Colonic mucosa (tissue), 4 donors: ENCODE results near the gene COLEC11. TPM values are rescaled to one million over a fixed set of nuclear protein-coding genes. Genes with fewer than 3 reads are reported as not detected.
A peak's percentile ranks its signal among the peaks of the same experiment; 100 is the strongest.

Experiments
- DNase-seq: peaks from one replicate; pipeline ENCODE4 v3.0.0-alpha.2; 2020
- H3K27ac ChIP-seq: fragments of 200-600 bp; one replicate; pipeline ENCODE4 v1.8.0; 2021
- H3K27me3 ChIP-seq: fragments of 200-600 bp; one replicate; pipeline ENCODE4 v1.8.0; 2021
- H3K36me3 ChIP-seq: fragments of 200-600 bp; one replicate; pipeline ENCODE4 v1.8.0; 2021
- H3K4me1 ChIP-seq: fragments of 200-600 bp; one replicate; pipeline ENCODE4 v1.8.0; 2021; ENCODE audit warnings: mild to moderate bottlenecking
- H3K4me3 ChIP-seq: fragments of 200-600 bp; one replicate; pipeline ENCODE4 v1.8.0; 2021
- H3K9ac ChIP-seq, 2 donors: one replicate each; pipeline ENCODE4 v1.7.0; 2013; ENCODE audit warnings: control low read depth in 2 of 2, low read depth in 2 of 2, low read length in 2 of 2
- H3K9me3 ChIP-seq: fragments of 200-600 bp; one replicate; pipeline ENCODE4 v1.8.0; 2021
- intact Hi-C: fragments of 100-400 bp; cut with DNase I; formaldehyde crosslinking; loops from one replicate; pipeline ENCODE4 v1.14.1; 2022
- total RNA-seq, 2 donors: library from RNA; stranded (reverse); fragmentation: NEBNext Ultra II Directional in 1 of 2; extraction: Animal tissue kit (Norgen Biotek cat#: 25700) in 1 of 2; gene quantifications; one replicate each; pipeline ENCODE4 v1.2.1, GENCODE V29; 2021
- TF ChIP-seq, protein P1 (sequence below): fragments of 200-600 bp; IDR thresholded peaks from one replicate; pipeline ENCODE4 v1.8.0; 2022; ENCODE audit warnings: antibody characterized with exemption, mild to moderate bottlenecking
- donor health status: healthy.
- donor health status: DM: no; HTN: no; CAD: no.
- donor health status: DM: no; HTN: no; CAD: no.

The COLEC11 gene
- total RNA-seq, 2 donors from 2014 or later: 0.47 to 0.80 TPM

DNA sequence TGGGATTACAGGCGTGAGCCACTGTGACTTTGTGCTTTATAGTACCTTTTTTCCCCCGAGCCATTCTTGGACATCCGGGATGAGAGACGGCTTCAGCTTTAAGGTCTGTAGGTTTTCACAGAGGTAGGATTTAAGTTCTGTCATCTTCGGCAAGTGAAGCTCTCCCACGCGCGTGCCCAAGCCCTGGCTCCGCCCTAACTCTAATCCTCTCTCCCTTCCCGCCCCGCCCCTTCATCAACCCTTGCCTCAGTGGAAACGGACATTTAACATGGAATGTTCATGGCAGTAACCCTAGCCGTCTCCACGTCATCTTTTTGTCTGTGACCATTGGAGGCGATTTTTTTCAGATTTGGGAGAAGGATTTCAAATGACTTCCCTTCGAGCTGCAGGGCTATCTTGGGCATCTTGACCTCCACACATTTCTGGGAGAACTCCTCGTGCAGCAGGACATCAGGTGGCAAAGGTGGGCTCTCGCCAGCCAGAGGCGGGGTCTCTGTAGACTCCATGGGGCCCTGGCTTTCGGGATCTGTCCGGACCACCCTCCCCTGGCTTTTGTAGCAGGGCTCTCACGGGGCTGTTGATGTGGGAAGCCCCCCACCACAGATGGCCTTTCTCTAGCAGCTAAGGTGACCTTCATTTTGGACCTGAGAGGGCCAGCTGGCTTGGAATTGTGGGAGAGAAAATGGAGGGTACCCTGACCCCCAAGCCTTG lies 6.8 kb downstream of the COLEC11 start:
- Histone ChIP-seq H3K9me3 (no peaks in the 10 kb centered on the region), H3K36me3 (no peaks in the 10 kb centered on the region), H3K9ac (no peak overlapping the region), H3K27ac (no peak overlapping the region), H3K4me3 (no peak overlapping the region), H3K27me3 (no peaks in the 10 kb centered on the region), H3K4me1 (no peaks in the 10 kb centered on the region)
- TF ChIP-seq, protein P1, sequence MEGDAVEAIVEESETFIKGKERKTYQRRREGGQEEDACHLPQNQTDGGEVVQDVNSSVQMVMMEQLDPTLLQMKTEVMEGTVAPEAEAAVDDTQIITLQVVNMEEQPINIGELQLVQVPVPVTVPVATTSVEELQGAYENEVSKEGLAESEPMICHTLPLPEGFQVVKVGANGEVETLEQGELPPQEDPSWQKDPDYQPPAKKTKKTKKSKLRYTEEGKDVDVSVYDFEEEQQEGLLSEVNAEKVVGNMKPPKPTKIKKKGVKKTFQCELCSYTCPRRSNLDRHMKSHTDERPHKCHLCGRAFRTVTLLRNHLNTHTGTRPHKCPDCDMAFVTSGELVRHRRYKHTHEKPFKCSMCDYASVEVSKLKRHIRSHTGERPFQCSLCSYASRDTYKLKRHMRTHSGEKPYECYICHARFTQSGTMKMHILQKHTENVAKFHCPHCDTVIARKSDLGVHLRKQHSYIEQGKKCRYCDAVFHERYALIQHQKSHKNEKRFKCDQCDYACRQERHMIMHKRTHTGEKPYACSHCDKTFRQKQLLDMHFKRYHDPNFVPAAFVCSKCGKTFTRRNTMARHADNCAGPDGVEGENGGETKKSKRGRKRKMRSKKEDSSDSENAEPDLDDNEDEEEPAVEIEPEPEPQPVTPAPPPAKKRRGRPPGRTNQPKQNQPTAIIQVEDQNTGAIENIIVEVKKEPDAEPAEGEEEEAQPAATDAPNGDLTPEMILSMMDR: no peak
- DNase-seq: no peak
- intact Hi-C loops: no loop called here

DNA sequence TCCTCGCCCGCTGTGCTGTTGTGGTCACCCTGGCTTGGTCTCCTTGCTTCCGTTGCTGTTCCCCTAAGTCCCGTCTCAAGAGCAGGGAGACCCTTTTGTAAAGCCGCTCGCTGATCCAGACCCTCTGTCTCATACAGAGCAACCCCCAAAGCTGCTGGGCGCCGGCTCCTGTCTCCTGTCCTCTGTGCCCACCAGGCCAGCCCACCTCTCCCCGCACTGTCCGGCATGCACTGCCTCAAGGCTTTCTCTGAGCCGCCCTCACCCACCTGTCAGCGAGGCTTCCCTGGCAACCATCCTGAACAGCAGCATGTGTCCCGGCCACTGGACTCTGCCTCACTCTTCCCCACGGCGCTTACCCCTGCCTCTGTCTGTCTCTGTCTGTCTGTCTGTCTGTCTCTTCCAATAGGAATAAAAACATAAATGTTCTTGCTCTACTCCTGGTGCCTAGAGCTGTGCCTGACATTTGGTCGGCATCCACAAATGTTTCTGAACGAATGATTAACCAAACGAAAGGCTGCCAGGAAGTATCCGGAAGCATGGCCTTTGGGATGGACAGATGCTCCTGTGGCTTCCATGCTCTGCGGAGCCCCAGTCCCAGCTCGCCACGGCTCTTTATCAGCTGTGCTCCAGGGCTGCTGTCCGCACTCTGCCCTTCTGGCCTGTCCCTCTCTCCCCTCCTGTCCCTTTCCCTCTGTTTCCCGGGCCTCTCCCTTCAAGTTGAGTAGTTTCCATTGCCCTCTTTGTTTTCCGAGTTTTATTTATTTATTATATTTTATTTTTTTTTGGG lies 7.8 kb downstream of the COLEC11 start:
- DNase-seq: no peak
- intact Hi-C loops: no loop called here
- TF ChIP-seq, protein P1: no peak

DNA sequence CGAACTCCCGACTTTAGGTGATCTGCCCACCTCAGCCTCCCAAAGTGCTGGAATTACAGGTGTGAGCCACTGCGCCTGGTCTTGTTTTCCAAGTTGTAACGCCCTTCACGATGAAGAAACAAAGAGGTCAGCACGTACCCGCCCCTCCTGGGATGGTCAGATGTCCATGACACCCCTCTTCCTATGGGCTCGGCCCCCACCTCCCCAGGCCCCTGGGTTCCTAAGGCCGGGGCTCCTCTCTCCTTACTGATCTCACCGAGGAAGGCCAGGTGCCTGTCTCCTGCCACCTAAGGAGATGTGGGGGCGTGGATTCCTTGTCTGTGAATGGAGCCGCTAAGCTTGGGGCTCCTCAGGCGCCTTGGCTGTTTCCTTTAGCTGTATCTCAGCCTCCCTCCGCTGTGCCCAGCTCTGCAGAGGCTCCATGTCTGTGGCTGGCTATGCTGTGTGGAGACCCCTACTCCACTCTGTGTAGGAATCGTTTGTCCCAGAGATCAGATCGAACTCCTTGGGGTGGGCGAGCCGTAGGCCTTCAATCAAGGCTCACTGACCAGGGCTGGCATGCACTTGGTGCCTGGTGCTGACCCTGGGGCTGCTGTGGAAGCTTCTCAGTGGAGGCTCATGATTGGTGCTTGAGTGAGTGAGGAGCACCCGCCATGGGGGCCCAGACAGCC lies 8.8 kb downstream of the COLEC11 start:
- Histone ChIP-seq H3K27me3 (no peaks in the 10 kb centered on the region), H3K9ac (no peak overlapping the region), H3K36me3 (no peaks in the 10 kb centered on the region), H3K4me3 (no peak overlapping the region), H3K27ac (no peak overlapping the region), H3K9me3 (no peaks in the 10 kb centered on the region), H3K4me1 (no peaks in the 10 kb centered on the region)
- DNase-seq: no peak
- intact Hi-C loops: no loop called here
- TF ChIP-seq, protein P1: no peak

More for the DNA sequence above, 7.8 kb downstream of the COLEC11 start:
- Histone ChIP-seq H3K36me3 (no peaks in the 10 kb centered on the region), H3K27me3 (no peaks in the 10 kb centered on the region), H3K27ac (no peak overlapping the region), H3K4me1 (no peaks in the 10 kb centered on the region), H3K9ac (no peak overlapping the region), H3K4me3 (no peak overlapping the region), H3K9me3 (no peaks in the 10 kb centered on the region)

DNA sequence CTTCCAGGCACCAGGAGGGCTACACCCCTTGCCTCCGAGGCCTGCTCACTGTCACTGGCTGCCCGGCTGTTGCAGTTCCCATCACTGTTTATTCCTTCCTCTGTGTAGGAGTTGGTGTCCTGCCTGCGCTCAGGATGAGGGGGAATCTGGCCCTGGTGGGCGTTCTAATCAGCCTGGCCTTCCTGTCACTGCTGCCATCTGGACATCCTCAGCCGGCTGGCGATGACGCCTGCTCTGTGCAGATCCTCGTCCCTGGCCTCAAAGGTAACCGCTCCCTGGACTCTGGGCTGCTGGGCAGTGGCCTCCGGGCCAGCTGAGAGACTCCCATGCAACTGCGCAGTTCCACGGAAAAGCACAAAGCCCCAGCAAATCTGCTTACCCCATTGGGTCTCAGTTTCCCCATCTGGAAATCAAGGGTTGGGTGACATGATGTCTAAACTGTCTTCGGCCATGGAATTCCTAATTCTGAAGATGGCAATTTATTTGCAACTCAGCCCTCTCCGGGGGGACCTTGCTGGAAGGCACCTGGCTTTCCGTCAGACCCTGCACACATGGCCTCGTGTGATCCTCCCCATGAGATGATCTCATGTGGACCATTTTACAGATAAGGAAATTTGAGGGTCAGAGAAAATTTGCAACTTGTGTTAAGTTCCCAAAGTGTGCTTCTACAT lies 9.4 kb downstream of the COLEC11 start:
- Histone ChIP-seq H3K9ac (no peak overlapping the region), H3K27ac (no peak overlapping the region), H3K9me3 (no peaks in the 10 kb centered on the region), H3K4me3 (no peak overlapping the region), H3K36me3 (no peaks in the 10 kb centered on the region), H3K4me1 (no peaks in the 10 kb centered on the region), H3K27me3 (no peaks in the 10 kb centered on the region)
- TF ChIP-seq, protein P1: no peak
- DNase-seq: peak; percentile 13
- intact Hi-C loops: no loop called here
